Measurements from ENCODE around the gene RNASEH2B. TPM values are rescaled to one million over a fixed set of nuclear protein-coding genes. Genes with fewer than 3 reads are reported as not detected.

Gene RNASEH2B
- total and polyA plus RNA-seq, 2 of the 8 experiments (the other 6 are each of a cell fraction or from before 2014, with no cell fraction given): 19.3 to 43.9 TPM

DNA sequence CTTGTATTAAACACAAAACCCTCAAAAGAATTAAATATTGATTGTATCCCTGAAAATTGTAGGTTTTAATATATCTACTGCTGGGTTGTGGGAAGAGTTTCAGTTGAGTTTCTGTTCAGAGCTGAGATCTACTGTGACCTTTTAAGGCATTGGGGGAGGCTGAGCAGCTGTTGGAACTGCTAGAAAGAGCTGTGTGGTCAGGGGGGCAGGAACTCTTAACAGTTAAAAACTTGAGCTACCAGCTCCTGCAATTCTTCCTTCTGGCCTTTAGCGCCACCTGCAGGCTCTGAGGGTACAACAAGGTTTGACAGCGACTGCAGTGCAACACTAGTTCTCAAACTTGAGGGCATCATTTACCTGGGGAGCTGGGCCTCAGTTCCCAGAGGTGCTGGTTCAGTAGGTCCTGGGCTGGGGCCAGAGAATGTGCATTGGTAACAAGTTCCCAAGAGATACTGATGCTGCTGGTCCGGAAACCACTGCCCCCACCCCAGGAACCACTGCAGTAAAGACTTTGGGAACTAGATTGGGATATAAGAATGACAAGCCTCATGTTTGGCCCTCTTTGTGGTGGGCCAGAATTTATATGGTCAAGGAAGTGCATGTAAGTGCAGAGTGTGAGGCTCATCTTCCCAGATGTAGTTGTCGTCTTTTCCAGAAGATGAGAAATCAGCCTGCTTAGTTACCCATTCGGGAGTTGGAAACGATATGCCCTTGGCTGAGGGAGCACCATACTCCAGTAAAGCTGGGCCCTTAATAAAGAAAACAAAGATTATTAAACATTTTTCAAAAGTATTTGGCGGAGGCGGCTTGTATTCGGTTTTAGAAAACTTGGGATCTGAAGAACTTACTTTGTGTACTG is 2.6 kb downstream of the RNASEH2B start:
- Histone ChIP-seq H3K9ac (replicated peaks in 1 of 4; ENCODE audit: extremely low read depth in 1 of 4, low read depth in 3 of 4, low read length in 3 of 4) (no peak overlapping the region), H3K4me1 (replicated peaks in 1 of 4; ENCODE audit: control insufficient read depth in 3 of 4, insufficient read depth in 4 of 4, low read length in 3 of 4) (peaks cover 10 to 21% (median 15%) of the 10 kb centered on the region in 4 experiments; a peak in 6 of 7 replicates)
- TF ChIP-seq RBBP5 (IDR thresholded peaks at IDR 0.05; ENCODE audit: borderline replicate concordance, low read depth, low read length) (no peak), ZNF274 (IDR thresholded peaks at IDR 0.05; ENCODE audit: borderline replicate concordance, extremely low read depth, low read length) (no peak), TAF1 (IDR thresholded peaks at IDR 0.05; ENCODE audit: low read depth, low read length) (0 out of 2 replicates have a peak, but pooled peaks have one; percentile 37), TBP (IDR thresholded peaks at IDR 0.05; ENCODE audit: low read depth, low read length) (0 out of 2 replicates have a peak, but pooled peaks have one; percentile 36), SIN3A (conservative IDR thresholded peaks at IDR 0.05 in 1 of 2, IDR thresholded peaks at IDR 0.05 in 1 of 2; ENCODE audit: low read depth in 1 of 2, low read length in 2 of 2) (0 out of 4 replicates have a peak, but pooled peaks of 1 of the 2 experiments have one; percentile 42), RAD21 (IDR thresholded peaks at IDR 0.05 in 1 of 2, conservative IDR thresholded peaks at IDR 0.05 in 1 of 2; ENCODE audit: low read depth in 2 of 2, low read length in 2 of 2) (peak; percentile 96 to 98)
- TF ChIP-seq, protein P1, sequence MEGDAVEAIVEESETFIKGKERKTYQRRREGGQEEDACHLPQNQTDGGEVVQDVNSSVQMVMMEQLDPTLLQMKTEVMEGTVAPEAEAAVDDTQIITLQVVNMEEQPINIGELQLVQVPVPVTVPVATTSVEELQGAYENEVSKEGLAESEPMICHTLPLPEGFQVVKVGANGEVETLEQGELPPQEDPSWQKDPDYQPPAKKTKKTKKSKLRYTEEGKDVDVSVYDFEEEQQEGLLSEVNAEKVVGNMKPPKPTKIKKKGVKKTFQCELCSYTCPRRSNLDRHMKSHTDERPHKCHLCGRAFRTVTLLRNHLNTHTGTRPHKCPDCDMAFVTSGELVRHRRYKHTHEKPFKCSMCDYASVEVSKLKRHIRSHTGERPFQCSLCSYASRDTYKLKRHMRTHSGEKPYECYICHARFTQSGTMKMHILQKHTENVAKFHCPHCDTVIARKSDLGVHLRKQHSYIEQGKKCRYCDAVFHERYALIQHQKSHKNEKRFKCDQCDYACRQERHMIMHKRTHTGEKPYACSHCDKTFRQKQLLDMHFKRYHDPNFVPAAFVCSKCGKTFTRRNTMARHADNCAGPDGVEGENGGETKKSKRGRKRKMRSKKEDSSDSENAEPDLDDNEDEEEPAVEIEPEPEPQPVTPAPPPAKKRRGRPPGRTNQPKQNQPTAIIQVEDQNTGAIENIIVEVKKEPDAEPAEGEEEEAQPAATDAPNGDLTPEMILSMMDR (IDR thresholded peaks at IDR 0.05; ENCODE audit: control extremely low read depth in 1 of 3, insufficient read depth in 1 of 3, low read depth in 1 of 3, low read length in 3 of 3): peak; percentile 69 to 90 (median 88)

More for the DNA sequence above, 2.6 kb downstream of the RNASEH2B start:
- WGBS, 2 experiments (ENCODE audit: extremely low coverage in 1 of 2, insufficient coverage in 1 of 2, insufficient read length in 1 of 2, insufficient replicate concordance in 2 of 2, low coverage in 1 of 2, low lambda C conversion rate in 2 of 2, missing lambda C conversion rate in 1 of 2): 65% methylated on average over 9 of the region's 9 CpGs; no CpG with 5 or more reads in 1 of the 2 experiments
- H3K23ac ChIP-seq (ENCODE audit: insufficient read length): no peak overlapping the region
- H3K4me3 ChIP-seq (ENCODE audit: extremely low read depth in 1 of 4, insufficient read depth in 2 of 4, low read depth in 3 of 4, low read length in 4 of 4): peak overlapping the region in 1 of 4 experiments; percentile 69; a peak in 1 of 8 replicates
- no peaks in the 10 kb centered on the region for H3K27me3 ChIP-seq (replicated peaks in 1 of 4; ENCODE audit: control insufficient read depth in 3 of 4, extremely low read depth in 1 of 4, insufficient read depth in 3 of 4, low read length in 3 of 4)
- H2BK20ac ChIP-seq (ENCODE audit: low read length): no peak overlapping the region
- no peaks in the 10 kb centered on the region for H4K20me1 ChIP-seq (replicated peaks in 1 of 2; ENCODE audit: control insufficient read depth in 1 of 2, insufficient read depth in 2 of 2, low read length in 2 of 2)
- H3K18ac ChIP-seq (ENCODE audit: extremely low read depth, low read length): no peak overlapping the region
- no peaks in the 10 kb centered on the region for H3K9me3 ChIP-seq (ENCODE audit: insufficient read depth in 2 of 2, low read depth in 1 of 2, low read length in 1 of 2)
- peak; percentile 88 for FAIRE-seq
- H3K36me3 ChIP-seq (ENCODE audit: control insufficient read depth in 2 of 4, insufficient read depth in 4 of 4, low read length in 3 of 4): no peaks in the 10 kb centered on the region
- H2AK5ac ChIP-seq (ENCODE audit: low read depth, low read length): no peak overlapping the region
- no peak overlapping the region for H3K27ac ChIP-seq (ENCODE audit: low read depth, low read length)
- no peak overlapping the region for H4K5ac ChIP-seq (ENCODE audit: insufficient read length, low read depth, low read length)
- H2BK12ac ChIP-seq (ENCODE audit: low read depth, low read length): no peak overlapping the region
- H3K23me2 ChIP-seq (ENCODE audit: low read depth, low read length): peaks cover 10% of the 10 kb centered on the region; the same call in 1 of the 2 replicates
- 0 out of 2 replicates have a peak overlapping the region, but pooled peaks have one; percentile 13 for H2BK15ac ChIP-seq (ENCODE audit: low read length)
- no peak overlapping the region for H2BK120ac ChIP-seq (replicated peaks; ENCODE audit: low read depth, low read length)
- peaks cover 5% of the 10 kb centered on the region for H3K79me1 ChIP-seq (ENCODE audit: low read depth, low read length)
- H2AFZ ChIP-seq (ENCODE audit: low read length): no peak overlapping the region
- DNase-seq (ENCODE audit: low read depth in 1 of 2, low spot score in 2 of 2): peak; percentile 79 to 95
- POLR2A ChIA-PET (ENCODE audit: partially characterized antibody): interaction anchor here (0.7 to 1.2 kb wide), 3 partner anchors 64 to 915 kb away, joined by 3 to 4 read pairs (median 3); no protein-coding TSS in a partner anchor
- H4K8ac ChIP-seq (ENCODE audit: extremely low read depth, insufficient read depth, low read length): no peak overlapping the region
- H2BK5ac ChIP-seq (ENCODE audit: low read depth, low read length): no peak overlapping the region
- no peak overlapping the region for H3K56ac ChIP-seq (replicated peaks; ENCODE audit: insufficient read length, low read depth, low read length)
- no peak overlapping the region for H3K4ac ChIP-seq (replicated peaks; ENCODE audit: insufficient read length, low read depth, low read length)
- H3K4me2 ChIP-seq (ENCODE audit: insufficient read depth in 1 of 2, low read depth in 2 of 2, low read length in 2 of 2): peak overlapping the region in 1 of 2 experiments; percentile 92; a peak in 1 of 4 replicates
- no peak overlapping the region for H4K91ac ChIP-seq (replicated peaks; ENCODE audit: insufficient read length, low read length)
- peaks cover 0 to 58% of the 10 kb centered on the region in 2 experiments; a peak in 2 of 4 replicates for H3K79me2 ChIP-seq (ENCODE audit: control insufficient read depth in 1 of 2, insufficient read depth in 2 of 2, low read length in 2 of 2)
- H3K14ac ChIP-seq (ENCODE audit: insufficient read length): no peak overlapping the region
- CTCF ChIA-PET (ENCODE audit: partially characterized antibody): interaction anchor here (0.6 to 1.8 kb wide), 55 partner anchors 8 to 1117 kb away, joined by 3 to 10 read pairs (median 3); partner anchors contain the start of gene SPRYD7

All from H1 (cell line).